ENCODE data around the gene GZMM.

Gene GZMM

DNA sequence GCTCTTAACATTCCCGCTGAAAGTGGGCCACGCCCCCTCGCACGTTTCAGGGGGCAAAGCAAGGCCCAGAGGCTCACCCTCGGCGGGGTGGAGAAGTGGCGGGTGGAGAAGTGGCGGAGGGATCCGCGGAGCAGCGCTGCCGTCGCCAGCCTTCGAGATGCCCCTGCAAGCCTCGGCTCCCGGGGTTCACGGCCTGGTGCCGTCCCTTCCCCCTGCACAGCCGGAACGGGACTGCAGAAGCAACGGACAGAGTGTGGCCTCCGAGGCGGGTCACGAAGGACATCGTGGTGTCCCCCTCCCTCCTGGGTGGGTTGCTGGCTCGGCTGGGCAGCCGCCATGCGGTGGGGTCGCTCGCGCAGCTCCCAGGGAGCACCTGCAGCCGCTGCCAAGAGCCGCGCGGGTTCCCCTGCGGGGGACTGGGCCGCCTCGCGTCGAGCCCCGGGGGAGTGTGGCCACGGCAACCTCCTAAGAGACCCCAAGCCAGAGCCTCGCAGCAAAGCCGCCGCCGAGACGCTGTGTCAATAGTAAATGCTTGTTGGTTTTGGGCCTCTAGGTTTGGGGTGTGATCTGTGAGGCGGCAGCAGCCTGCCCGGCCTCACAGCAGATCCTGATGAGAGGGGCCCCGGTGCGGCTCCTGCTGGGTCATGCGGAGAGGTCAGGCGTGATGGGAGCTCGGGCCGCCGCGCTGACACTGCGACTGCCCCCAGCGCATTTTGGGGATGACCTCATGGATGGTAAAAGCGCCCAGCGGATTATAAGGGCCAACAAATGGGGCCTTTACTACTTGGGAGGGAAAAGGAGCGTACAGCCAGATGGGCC lies 31.1 kb upstream of the GZMM start:
- no peak for DNase-seq

- no peak for DNase-seq
These were observed 30.3 kb upstream of the GZMM start for GRCh38 chr19:513368-514165.

DNA sequence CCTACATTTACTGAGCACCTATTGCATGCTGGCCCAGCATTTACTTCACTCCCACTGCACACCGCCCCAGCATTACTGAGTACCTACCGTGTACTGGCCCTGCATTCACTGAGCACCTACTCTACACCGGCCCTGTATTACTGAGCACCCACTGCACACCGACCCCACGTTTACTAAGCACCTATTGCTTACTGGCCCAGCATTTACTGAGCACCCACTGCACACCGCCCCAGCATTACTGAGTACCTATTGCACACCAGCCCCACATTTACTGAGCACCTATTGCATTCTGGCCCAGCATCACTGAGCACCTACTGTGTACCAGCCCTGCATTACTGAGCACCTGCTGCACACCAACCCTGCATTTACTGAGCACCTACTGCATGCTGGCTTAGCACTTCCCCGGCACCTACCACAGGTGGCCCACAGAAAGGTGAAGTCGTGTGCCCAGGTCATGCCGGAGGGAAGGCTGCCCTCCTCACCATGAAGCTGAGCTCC lies 29.6 kb upstream of the GZMM start:
- DNase-seq, result no peak

GRCh38 chr19:517721-518597 lies 25.9 kb upstream of the GZMM start:
- DNase-seq, result no peak

GRCh38 chr19:518598-519231 lies 25.1 kb upstream of the GZMM start:
- DNase-seq, result no peak

DNA sequence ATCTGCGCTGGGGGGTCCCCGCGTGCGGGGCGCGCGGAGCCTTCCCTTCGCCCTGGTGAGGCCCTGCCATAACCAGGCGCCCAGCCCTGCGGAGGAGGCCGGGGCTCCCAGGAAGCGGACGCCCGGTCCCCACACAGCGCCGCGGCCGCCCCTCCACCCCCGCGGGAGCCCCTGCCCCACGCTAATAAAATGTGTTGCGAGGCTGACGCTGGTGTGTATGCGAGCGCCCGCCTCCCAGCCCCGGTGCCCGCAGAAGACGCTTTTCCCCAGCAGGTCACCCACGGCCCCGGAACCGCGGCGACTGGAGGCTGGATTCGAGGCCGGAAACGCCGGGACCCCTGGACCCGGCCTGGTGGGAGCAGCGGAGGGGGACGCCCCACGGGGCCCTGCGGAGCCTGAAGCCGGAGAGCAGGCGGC lies 24.4 kb upstream of the GZMM start:
- no peak for DNase-seq

DNA sequence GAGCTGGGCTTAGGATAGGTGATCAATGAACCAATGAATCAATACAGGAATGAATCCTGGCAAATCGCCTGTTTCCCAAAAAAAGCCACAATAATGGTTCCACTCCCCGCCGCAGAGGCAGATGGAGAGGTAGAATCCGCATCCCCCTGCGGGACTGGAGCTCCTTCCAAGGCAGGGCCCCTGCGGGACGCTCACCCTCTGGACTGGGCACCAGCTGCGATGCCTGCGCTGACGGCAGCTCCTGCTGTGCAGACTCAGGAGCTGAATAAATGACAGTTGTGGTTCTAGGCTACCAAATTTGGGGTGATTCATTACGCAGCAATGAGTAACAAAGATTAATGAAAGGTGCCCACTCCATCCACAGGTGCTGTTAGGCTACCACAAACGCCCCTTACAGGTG lies 21.1 kb upstream of the GZMM start:
- DNase-seq, result no peak

DNA sequence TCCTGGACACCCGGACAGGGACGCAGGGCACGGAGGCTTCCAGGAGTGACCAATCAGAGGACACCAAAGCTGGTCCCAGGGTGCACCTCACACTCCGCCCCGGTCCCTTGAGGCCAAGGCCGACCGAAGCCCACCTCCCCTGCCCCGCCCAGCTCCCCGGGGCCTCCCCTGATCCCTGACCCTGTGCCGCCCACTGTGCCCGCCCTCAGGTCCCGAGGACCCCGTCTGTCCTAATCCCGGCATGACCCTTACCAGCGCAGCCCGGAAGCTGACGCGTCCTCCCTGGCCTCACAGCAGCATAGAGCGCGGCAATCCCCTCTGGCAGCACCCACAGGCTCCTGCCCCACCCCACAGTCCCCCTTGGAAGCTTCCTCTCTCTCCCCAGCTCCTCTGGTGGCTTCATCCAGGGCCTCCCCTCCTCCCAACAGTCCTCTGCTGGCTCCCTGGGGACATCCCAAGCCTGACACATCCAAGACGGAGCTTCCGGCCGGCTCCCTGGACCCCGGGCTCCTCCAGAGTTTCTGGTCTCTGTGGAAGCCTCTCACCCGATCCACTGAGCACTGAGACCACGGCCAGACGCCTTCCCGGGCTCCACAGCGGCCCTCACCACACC lies 19.7 kb upstream of the GZMM start:
- DNase-seq, result no peak

DNA sequence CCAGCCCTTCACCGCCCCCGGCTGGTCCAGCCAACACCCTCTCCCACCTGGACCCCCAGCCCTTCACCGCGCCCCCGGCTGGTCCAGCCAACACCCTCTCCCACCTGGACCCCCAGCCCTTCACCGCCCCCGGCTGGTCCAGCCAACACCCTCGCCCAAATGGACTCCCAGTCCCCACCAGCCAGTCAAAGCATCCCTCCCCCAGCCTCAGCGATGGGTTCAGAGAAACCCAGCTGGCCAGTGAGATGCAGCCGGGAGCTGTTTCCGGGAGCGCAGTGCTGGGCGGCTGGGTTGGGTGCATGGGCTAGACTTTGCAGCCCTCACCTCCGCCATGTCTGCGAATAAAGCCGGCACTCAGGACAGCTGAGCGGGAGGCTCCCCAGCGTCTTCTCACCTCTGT lies 18.8 kb upstream of the GZMM start:
- DNase-seq, result no peak

GRCh38 chr19:525857-526419 lies 17.9 kb upstream of the GZMM start:
- no peak for DNase-seq

DNA sequence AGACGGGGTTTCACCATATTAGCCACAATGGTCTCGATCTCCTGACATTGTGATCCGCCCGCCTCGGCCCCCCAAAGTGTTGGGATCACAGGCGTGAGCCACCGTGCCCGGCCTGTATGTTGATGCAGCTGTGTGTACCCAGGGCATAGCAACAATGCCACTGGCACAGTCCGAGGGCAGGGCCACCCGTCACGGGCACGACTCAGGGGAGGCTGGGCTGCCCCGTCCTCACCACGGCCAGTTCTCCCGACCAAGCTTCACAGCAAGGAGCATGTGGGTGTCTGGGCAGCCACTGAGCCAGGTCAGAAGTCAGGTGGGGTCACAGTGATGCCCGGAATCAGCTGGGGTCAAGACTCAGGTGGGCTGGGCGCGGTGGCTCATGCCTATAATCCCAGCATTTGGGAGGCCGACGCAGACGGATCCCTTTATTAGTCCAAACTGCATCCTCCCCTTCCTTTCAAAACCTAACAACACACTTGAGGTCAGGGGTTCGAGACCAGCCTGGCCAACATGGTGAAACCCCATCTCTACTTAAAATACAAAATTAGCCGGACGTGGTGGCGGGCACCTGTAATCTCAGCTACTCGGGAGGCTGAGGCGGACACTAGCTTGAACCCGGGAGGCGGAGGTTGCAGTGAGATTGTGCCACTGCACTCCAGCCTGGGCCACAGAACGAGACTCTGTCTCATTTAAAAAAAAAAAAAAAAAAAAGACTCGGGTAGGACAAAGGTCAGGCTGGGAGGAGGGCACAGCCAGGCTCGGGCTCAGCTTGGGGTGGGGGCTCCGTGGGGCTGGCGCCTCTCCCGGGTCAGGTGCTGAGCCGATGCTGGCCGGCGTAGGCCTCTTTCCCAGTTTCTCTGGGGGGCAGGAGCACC lies 13.5 kb upstream of the GZMM start:
- no peak for DNase-seq

DNA sequence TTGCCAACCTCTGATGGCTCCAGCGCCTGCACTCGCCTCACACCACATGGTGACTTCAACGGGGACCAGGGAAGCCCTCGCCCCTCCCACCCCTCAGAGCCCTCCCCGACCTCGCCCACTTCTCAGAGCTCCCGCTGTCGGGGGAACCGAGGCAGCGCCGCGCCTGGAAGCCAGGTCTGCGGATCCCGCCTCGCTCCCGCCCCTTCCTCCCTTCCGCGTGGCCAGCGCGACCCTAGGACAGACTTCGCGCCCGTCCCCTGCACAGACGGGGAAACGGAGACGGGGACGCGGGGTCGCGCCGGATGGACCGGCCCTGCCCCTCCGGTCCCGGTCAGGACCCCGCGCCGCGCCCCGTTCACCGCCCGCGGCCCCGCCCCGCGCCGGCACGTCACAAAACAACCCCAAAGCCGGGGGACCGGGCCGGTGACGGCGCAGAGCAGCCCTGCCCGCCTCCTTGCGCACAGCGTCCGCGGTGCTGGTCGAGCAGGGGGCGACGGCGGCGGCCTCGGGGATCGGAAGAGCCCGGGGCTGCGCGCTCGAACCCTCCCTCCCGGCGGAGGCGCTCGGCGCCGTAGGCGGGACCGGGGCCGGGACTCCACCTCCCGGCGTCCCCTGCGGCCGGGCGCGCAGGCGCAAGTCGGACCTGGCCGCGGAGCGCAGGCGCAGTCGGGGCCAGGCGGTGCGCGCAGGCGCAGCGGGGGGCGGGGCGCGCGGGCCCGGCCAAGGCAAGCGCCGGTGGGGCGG lies 12.7 kb upstream of the GZMM start:
- peak; percentile 32 for DNase-seq

DNA sequence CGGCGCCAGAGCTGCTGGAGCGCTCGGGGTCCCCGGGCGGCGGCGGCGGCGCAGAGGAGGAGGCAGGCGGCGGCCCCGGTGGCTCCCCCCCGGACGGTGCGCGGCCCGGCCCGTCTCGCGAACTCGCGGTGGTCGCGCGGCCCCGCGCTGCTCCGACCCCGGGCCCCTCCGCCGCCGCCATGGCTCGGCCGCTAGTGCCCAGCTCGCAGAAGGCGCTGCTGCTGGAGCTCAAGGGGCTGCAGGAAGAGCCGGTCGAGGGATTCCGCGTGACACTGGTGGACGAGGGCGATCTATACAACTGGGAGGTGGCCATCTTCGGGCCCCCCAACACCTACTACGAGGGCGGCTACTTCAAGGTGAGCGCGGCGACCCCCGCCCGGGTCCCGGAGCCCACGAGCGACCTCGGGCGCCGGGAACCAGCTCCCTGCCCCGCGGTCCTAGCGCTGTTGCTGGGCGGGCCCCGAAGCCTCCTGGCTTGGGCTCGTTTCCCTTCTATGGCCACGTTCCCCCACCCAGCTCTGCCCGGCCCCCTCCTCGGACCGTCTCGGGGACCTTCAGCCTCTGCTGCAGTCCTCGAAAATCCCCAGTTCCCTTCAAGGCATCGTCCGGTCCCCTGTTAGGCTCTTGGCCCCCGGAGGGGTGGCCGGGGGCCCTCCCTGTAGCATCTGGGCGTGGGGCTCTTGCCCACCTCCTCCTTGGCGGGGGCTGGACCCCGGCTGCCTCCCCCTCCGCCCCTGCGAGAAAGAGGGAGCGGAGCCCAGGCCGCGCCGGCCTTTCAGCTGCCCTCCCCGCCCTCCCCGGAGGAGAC lies 11.9 kb upstream of the GZMM start, which contains the start of gene CDC34:
Gene CDC34, plus strand, starts transcription at position 8 of the 808 bp plus-strand sequence. Its CDS starts 172 bp downstream, at position 180.
- DNase-seq, result no peak

GRCh38 chr19:532561-533363 lies 11.1 kb upstream of the GZMM start:
- peak; percentile 25 for DNase-seq

GRCh38 chr19:533364-534058 lies 10.3 kb upstream of the GZMM start:
- no peak for DNase-seq

GRCh38 chr19:534088-534487 lies 9.8 kb upstream of the GZMM start:
- no peak for DNase-seq
